HEK293 (cell line): Measurements from ENCODE around the gene RASGRF2.

ENCODE experiments used
- CTCF ChIA-PET: fragments of 350-600 bp; formaldehyde crosslinking; extraction: SDS; loops from one replicate; lab custom pipeline; 2021; ENCODE audit warnings: antibody characterized with exemption; lab: Yijun Ruan, JAX
- POLR2A ChIA-PET: fragments of 300-600 bp; formaldehyde crosslinking; extraction: SDS; loops from one replicate; lab custom pipeline; 2020; ENCODE audit warnings: antibody characterized with exemption, inconsistent platforms; lab: Yijun Ruan, JAX
- H3K27ac ChIP-seq: fragments of 200-500 bp; sonication (Bioruptor generic); 2 replicates; pipeline ENCODE4 v1.5.1; 2014; ENCODE audit warnings: low read depth, low read length, control low read depth, inconsistent platforms; ENCODE audit errors: extremely low read depth
- H3K36me3 ChIP-seq, 2 experiments: fragments of 200-500 bp in 1 of 2; sonication (Bioruptor generic) in 1 of 2; 1 replicate in 1 of 2; 2 replicates in 1 of 2; pipeline ENCODE4 v1.5.1; 2014 to 2017; ENCODE audit warnings: inconsistent platforms in 2 of 2, low read length in 2 of 2; ENCODE audit not compliant: control insufficient read depth in 2 of 2, insufficient read depth in 1 of 2
- H3K4me1 ChIP-seq: fragments of 200-500 bp; sonication (Bioruptor generic); 2 replicates; pipeline ENCODE4 v1.5.1; 2014; ENCODE audit warnings: mild to moderate bottlenecking, low read length, inconsistent platforms; ENCODE audit not compliant: control insufficient read depth, insufficient read depth
- H3K4me3 ChIP-seq: 2 replicates; pipeline ENCODE4 v1.5.1; 2011; ENCODE audit warnings: low read depth, mild to moderate bottlenecking, control low read depth, low read length, moderate library complexity
- H3K9me3 ChIP-seq: fragments of 200-500 bp; sonication (Bioruptor generic); 2 replicates; pipeline ENCODE4 v1.5.1; 2014; ENCODE audit warnings: low read depth, low read length, inconsistent platforms; ENCODE audit not compliant: control insufficient read depth, insufficient read depth
- BCL6B ChIP-seq: fragments of 450-650 bp; formaldehyde crosslinking; IDR thresholded peaks from 2 replicates; pipeline ENCODE4 v1.5.1; 2017; ENCODE audit warnings: missing biosample characterization, missing genetic modification characterization
- GLIS1 ChIP-seq: fragments of 450-650 bp; formaldehyde crosslinking; IDR thresholded peaks from 2 replicates; pipeline ENCODE4 v1.5.1; 2016; ENCODE audit warnings: missing biosample characterization, missing genetic modification characterization
- MYNN ChIP-seq: fragments of 450-650 bp; formaldehyde crosslinking; IDR thresholded peaks from 2 replicates; pipeline ENCODE4 v1.5.1; 2016; ENCODE audit warnings: missing biosample characterization, missing genetic modification characterization, borderline replicate concordance
- MZF1 ChIP-seq: fragments of 450-650 bp; formaldehyde crosslinking; IDR thresholded peaks from 2 replicates; pipeline ENCODE4 v1.5.1; 2017; ENCODE audit warnings: missing biosample characterization, missing genetic modification characterization, borderline replicate concordance
- OSR2 ChIP-seq: fragments of 450-650 bp; formaldehyde crosslinking; IDR thresholded peaks from 2 replicates; pipeline ENCODE4 v1.5.1; 2016; ENCODE audit warnings: missing biosample characterization, missing genetic modification characterization
- REPIN1 ChIP-seq: fragments of 450-650 bp; formaldehyde crosslinking; IDR thresholded peaks from 2 replicates; pipeline ENCODE4 v1.5.1; 2017; ENCODE audit warnings: missing biosample characterization, missing genetic modification characterization, low read depth
- WT1 ChIP-seq: fragments of 450-650 bp; formaldehyde crosslinking; IDR thresholded peaks from 2 replicates; pipeline ENCODE4 v1.5.1; 2016; ENCODE audit warnings: missing biosample characterization, missing genetic modification characterization
- ZBTB20 ChIP-seq: fragments of 450-650 bp; formaldehyde crosslinking; IDR thresholded peaks from 2 replicates; pipeline ENCODE4 v1.5.1; 2016; ENCODE audit warnings: missing biosample characterization, missing genetic modification characterization
- ZNF155 ChIP-seq: fragments of 450-650 bp; formaldehyde crosslinking; IDR thresholded peaks from 2 replicates; pipeline ENCODE4 v1.5.1; 2016; ENCODE audit warnings: missing biosample characterization, missing genetic modification characterization
- ZNF157 ChIP-seq: fragments of 450-650 bp; formaldehyde crosslinking; IDR thresholded peaks from 2 replicates; pipeline ENCODE4 v1.5.1; 2016; ENCODE audit warnings: missing biosample characterization, missing genetic modification characterization
- ZNF211 ChIP-seq: fragments of 450-650 bp; formaldehyde crosslinking; IDR thresholded peaks from 2 replicates; pipeline ENCODE4 v1.5.1; 2016; ENCODE audit warnings: low read depth, missing biosample characterization, missing genetic modification characterization
- ZNF266 ChIP-seq: fragments of 450-650 bp; formaldehyde crosslinking; IDR thresholded peaks from 2 replicates; pipeline ENCODE4 v1.5.1; 2016; ENCODE audit warnings: missing biosample characterization, missing genetic modification characterization, low read depth
- ZNF354C ChIP-seq: fragments of 450-650 bp; formaldehyde crosslinking; IDR thresholded peaks from 2 replicates; pipeline ENCODE4 v1.5.1; 2016; ENCODE audit warnings: missing biosample characterization, missing genetic modification characterization, low read depth, borderline replicate concordance
- ZNF544 ChIP-seq: fragments of 450-650 bp; formaldehyde crosslinking; IDR thresholded peaks from 2 replicates; pipeline ENCODE4 v1.5.0; 2017; ENCODE audit warnings: missing biosample characterization, missing genetic modification characterization
- ZNF555 ChIP-seq: fragments of 450-650 bp; formaldehyde crosslinking; conservative IDR thresholded peaks from 2 replicates; pipeline ENCODE4 v1.5.1; 2017; ENCODE audit warnings: missing biosample characterization, mild to moderate bottlenecking, missing genetic modification characterization, inconsistent platforms
- ZNF558 ChIP-seq: fragments of 450-650 bp; formaldehyde crosslinking; IDR thresholded peaks from 2 replicates; pipeline ENCODE4 v1.5.1; 2016; ENCODE audit warnings: missing biosample characterization, missing genetic modification characterization
- TF ChIP-seq, protein P1 (sequence below): fragments of 450-650 bp; formaldehyde crosslinking; IDR thresholded peaks from 2 replicates; pipeline ENCODE4 v1.5.1; 2017; ENCODE audit warnings: missing biosample characterization, missing genetic modification characterization
- TF ChIP-seq, protein P2 (sequence below): fragments of 450-650 bp; formaldehyde crosslinking; optimal IDR thresholded peaks from 2 replicates; pipeline ENCODE3; 2016; ENCODE audit warnings: missing biosample characterization, mild to moderate bottlenecking, missing genetic modification characterization
- TF ChIP-seq, protein P3 (sequence below): fragments of 450-650 bp; formaldehyde crosslinking; IDR thresholded peaks from 2 replicates; pipeline ENCODE4 v1.5.1; 2017; ENCODE audit warnings: missing biosample characterization, missing genetic modification characterization
- TF ChIP-seq, protein P4 (sequence below): fragments of 450-650 bp; formaldehyde crosslinking; IDR thresholded peaks from 2 replicates; pipeline ENCODE4 v1.5.1; 2016; ENCODE audit warnings: missing biosample characterization, missing genetic modification characterization
- TF ChIP-seq, protein P5 (sequence below): fragments of 450-650 bp; formaldehyde crosslinking; IDR thresholded peaks from 2 replicates; pipeline ENCODE4 v1.5.1; 2016; ENCODE audit warnings: missing biosample characterization, missing genetic modification characterization

Gene RASGRF2

GRCh38 chr5:80976985-80977384, 16.8 kb downstream of the RASGRF2 start (continued):
- TF ChIP-seq, protein P1, sequence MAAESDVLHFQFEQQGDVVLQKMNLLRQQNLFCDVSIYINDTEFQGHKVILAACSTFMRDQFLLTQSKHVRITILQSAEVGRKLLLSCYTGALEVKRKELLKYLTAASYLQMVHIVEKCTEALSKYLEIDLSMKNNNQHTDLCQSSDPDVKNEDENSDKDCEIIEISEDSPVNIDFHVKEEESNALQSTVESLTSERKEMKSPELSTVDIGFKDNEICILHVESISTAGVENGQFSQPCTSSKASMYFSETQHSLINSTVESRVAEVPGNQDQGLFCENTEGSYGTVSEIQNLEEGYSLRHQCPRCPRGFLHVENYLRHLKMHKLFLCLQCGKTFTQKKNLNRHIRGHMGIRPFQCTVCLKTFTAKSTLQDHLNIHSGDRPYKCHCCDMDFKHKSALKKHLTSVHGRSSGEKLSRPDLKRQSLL (tag by site-specific recombination): no peak
- TF ChIP-seq ZNF354C (tag by site-specific recombination) (no peak), ZNF266 (tag by site-specific recombination) (no peak), ZNF544 (tag by site-specific recombination) (no peak), OSR2 (no peak)
- TF ChIP-seq, protein P2, sequence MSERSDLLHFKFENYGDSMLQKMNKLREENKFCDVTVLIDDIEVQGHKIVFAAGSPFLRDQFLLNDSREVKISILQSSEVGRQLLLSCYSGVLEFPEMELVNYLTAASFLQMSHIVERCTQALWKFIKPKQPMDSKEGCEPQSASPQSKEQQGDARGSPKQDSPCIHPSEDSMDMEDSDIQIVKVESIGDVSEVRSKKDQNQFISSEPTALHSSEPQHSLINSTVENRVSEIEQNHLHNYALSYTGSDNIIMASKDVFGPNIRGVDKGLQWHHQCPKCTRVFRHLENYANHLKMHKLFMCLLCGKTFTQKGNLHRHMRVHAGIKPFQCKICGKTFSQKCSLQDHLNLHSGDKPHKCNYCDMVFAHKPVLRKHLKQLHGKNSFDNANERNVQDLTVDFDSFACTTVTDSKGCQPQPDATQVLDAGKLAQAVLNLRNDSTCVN: no peak

GRCh38 chr5:80977764-80978163, 17.6 kb downstream of the RASGRF2 start:
- ChIA-PET CTCF (interaction anchor here (0.6 to 1.0 kb wide), 3 partner anchors 34 to 616 kb away, joined by 3 to 6 read pairs (median 3); no protein-coding TSS in a partner anchor), POLR2A (interaction anchor here (1.1 kb wide), 1 partner anchor 9 kb away, joined by 3 read pairs; no protein-coding TSS in a partner anchor)
- Histone ChIP-seq H3K27ac (no peak overlapping the region), H3K36me3 (no peaks in the 10 kb centered on the region), H3K4me1 (no peaks in the 10 kb centered on the region), H3K4me3 (no peak overlapping the region), H3K9me3 (no peaks in the 10 kb centered on the region)
- TF ChIP-seq ZNF155 (tag by site-specific recombination): no peak
- TF ChIP-seq ZBTB20 (tag by site-specific recombination): no peak

- POLR2A ChIA-PET: no interaction called here
- CTCF ChIA-PET: no interaction called here
Measured at GRCh38 chr5:80978772-80979317, 18.7 kb downstream of the RASGRF2 start.

GRCh38 chr5:80982093-80982492, 21.9 kb downstream of the RASGRF2 start:
- ChIA-PET POLR2A (no interaction called here), CTCF (interaction anchor here (0.8 kb wide), 1 partner anchor 10 kb away, joined by 3 read pairs; no protein-coding TSS in a partner anchor)
- no peaks in the 10 kb centered on the region for H3K36me3 ChIP-seq
- H3K4me1 ChIP-seq: no peaks in the 10 kb centered on the region
- no peak overlapping the region for H3K4me3 ChIP-seq
- no peaks in the 10 kb centered on the region for H3K9me3 ChIP-seq
- no peak overlapping the region for H3K27ac ChIP-seq
- TF ChIP-seq ZNF558 (tag by site-specific recombination) (no peak), REPIN1 (tag by site-specific recombination) (no peak), ZNF555 (no peak), BCL6B (tag by site-specific recombination) (no peak), MYNN (tag by site-specific recombination) (no peak), ZNF157 (tag by site-specific recombination) (no peak), GLIS1 (tag by site-specific recombination) (no peak), ZNF211 (tag by site-specific recombination) (no peak), WT1 (no peak)
- TF ChIP-seq, protein P3, sequence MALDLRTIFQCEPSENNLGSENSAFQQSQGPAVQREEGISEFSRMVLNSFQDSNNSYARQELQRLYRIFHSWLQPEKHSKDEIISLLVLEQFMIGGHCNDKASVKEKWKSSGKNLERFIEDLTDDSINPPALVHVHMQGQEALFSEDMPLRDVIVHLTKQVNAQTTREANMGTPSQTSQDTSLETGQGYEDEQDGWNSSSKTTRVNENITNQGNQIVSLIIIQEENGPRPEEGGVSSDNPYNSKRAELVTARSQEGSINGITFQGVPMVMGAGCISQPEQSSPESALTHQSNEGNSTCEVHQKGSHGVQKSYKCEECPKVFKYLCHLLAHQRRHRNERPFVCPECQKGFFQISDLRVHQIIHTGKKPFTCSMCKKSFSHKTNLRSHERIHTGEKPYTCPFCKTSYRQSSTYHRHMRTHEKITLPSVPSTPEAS (tag by site-specific recombination): no peak
- TF ChIP-seq, protein P4, sequence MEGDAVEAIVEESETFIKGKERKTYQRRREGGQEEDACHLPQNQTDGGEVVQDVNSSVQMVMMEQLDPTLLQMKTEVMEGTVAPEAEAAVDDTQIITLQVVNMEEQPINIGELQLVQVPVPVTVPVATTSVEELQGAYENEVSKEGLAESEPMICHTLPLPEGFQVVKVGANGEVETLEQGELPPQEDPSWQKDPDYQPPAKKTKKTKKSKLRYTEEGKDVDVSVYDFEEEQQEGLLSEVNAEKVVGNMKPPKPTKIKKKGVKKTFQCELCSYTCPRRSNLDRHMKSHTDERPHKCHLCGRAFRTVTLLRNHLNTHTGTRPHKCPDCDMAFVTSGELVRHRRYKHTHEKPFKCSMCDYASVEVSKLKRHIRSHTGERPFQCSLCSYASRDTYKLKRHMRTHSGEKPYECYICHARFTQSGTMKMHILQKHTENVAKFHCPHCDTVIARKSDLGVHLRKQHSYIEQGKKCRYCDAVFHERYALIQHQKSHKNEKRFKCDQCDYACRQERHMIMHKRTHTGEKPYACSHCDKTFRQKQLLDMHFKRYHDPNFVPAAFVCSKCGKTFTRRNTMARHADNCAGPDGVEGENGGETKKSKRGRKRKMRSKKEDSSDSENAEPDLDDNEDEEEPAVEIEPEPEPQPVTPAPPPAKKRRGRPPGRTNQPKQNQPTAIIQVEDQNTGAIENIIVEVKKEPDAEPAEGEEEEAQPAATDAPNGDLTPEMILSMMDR (tag by site-specific recombination): no peak

More at GRCh38 chr5:80978772-80979317, 18.7 kb downstream of the RASGRF2 start:
- H3K27ac ChIP-seq: no peak overlapping the region
- TF ChIP-seq MZF1 (tag by site-specific recombination): peak; percentile 91
- TF ChIP-seq, protein P5, sequence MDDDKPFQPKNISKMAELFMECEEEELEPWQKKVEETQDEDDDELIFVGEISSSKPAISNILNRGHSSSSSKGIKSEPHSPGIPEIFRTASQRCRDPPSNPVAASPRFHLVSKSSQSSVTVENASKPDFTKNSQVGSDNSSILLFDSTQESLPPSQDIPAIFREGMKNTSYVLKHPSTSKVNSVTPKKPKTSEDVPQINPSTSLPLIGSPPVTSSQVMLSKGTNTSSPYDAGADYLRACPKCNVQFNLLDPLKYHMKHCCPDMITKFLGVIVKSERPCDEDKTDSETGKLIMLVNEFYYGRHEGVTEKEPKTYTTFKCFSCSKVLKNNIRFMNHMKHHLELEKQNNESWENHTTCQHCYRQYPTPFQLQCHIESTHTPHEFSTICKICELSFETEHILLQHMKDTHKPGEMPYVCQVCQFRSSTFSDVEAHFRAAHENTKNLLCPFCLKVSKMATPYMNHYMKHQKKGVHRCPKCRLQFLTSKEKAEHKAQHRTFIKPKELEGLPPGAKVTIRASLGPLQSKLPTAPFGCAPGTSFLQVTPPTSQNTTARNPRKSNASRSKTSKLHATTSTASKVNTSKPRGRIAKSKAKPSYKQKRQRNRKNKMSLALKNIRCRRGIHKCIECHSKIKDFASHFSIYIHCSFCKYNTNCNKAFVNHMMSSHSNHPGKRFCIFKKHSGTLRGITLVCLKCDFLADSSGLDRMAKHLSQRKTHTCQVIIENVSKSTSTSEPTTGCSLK (tag by site-specific recombination): no peak
- TF ChIP-seq, all 188 proteins: peak for 1
- Histone ChIP-seq H3K4me3 (no peak overlapping the region), H3K36me3 (no peaks in the 10 kb centered on the region), H3K4me1 (no peaks in the 10 kb centered on the region), H3K9me3 (no peaks in the 10 kb centered on the region)
